ENCODE data around the gene CCDC116.
"Not testable (repeated sequence)": the region's sequence is repeated elsewhere in the genome, so short reads cannot be mapped to it uniquely, and the experiment has no call there.

Gene CCDC116

GRCh38 chr22:21634081-21634480 lies 1.5 kb downstream of the CCDC116 start:
- DNase-seq: no peak

DNA sequence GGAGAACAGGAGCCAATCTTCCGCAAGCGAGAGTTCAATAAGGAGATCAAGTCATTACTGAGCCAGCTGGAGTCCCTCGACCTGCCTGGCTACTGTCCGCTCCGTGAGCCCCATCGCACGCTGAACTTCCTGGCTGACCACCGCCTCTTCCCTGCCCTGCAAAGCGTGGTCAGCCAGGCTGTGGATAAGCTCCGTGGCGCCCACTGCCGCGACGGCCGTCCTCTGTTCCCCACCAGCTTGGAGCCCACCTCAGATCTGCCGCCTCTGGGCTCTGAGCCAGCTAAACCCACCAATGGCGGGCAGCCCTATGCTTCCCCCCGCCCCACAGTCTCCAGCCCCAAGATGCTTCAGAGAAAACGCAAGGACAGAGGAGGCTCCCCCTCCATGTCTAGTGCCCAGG lies 2.3 kb downstream of the CCDC116 start:
- DNase-seq: no peak

DNA sequence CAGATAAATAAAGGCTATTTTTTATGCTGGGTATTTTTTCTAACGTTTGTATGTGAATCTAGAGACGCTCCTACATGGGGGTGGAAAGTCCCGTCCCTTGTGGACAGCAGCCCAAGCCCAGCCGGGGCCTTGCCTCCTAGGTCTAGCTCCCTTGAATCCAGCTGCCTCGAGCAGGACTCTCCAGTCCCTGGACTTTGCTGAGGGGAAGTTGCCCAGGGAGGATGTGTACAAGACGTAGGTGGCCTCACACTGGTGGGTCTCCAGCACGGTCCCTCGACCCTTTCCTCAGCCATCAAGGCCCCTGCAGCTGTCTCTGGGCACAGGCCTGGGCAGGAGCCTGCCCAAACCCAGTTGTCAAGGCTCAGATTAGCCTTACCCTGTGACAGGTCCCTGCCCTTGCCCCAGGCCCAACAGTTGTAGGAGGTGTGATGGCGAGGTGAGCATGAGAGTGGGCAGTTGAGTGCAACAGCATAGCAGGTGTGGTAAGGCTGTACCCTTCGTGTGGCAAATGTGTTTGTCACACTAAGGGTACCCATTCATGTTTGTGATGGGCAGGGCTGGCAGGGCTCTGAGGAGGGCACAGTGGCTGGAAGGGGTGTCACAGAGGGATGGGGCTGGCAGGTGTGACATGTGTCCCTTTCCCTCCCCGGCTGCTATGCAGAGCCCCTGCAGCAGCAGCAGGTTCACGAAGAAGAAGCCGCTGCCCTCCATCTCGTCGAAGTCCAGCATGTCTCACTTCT lies 3.4 kb downstream of the CCDC116 start:
- no peak for DNase-seq

GRCh38 chr22:21636629-21637218 lies 4.2 kb downstream of the CCDC116 start:
- no peak for DNase-seq

- DNase-seq: not testable (repeated sequence)
These were observed 4.9 kb downstream of the CCDC116 start for GRCh38 chr22:21637450-21637849.

DNA sequence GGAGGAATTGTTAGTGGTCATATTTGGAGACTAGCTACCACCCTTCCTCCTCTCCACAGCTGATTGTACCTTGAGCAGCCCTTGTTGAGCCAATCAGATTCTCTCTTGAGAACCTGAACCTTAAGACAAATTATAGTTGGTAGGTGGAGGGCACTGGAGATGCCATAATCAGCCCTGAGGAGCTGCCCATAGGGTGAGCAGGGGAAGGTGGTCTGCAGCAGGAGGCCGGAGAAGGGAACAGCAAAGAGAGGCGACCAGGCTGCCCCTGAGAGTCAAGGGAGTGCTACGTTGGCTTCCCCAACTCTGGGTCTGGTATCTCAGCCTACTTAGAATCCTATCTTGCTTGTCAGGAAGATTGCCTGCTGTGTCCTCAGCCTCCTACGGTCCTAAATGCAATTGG lies 6.8 kb downstream of the CCDC116 start:
- DNase-seq: no peak

DNA sequence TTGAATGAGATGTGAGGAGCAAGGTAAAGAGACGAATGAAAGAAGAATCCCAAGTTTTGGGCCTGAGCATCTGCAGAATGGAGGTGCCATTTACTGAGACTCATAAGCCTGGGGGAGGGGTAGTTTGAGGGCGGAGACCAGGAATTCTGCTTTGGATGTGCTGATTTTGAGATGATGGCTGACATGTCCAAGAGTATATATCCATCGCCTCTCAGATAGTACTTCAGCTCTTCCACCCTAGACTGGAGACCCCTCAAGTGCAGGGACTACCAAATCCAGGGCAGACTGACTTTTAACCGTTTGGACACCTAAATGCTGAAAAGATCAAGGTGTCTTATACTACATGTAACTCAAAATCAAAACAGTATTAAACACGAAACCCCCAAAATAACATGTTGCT lies 8.2 kb downstream of the CCDC116 start:
- DNase-seq: no peak

GRCh38 chr22:21641417-21641788 lies 8.8 kb downstream of the CCDC116 start:
- peak; percentile 21 for DNase-seq

- DNase-seq: peak; percentile 89
These were observed 9.4 kb downstream of the CCDC116 start, which contains the start of gene SDF2L1 for GRCh38 chr22:21641789-21642583. Gene SDF2L1, plus strand, starts transcription at chr22:21642302. Its CDS starts 35 bp downstream, at chr22:21642337.

DNA sequence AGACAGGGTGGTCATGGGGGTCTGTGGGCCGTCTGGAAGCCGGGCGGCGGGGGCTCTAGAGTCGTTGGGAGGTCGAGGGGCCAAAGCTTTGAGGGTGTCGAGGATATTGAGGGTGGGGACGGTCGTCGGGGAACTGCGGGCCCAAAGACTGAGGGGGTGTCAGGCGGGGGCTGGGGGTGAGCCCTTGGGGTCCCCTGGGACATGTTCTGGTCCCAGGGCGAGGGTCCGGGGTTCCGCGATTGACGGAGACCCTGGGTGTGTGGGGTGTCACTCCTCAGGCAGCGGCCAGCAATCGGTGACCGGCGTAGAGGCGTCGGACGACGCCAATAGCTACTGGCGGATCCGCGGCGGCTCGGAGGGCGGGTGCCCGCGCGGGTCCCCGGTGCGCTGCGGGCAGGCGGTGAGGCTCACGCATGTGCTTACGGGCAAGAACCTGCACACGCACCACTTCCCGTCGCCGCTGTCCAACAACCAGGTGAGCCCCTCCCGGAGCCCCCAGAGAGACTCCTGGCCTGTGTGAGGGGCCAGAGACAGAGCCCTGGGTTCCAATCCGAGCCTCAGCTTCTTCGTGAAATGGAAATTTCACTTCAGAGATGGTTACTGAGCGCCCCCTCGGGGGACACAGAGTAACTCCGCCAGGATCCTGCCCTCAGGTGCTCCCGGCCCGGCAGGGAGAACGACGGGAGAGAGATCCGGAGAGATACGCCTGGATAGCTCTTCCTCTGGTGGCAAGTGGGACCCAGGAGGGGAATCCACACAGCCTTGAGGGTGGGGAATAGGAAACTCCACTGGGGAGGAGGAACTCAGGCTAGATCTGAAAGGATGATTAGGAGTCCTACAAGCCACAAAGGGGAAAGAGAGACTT lies 10.3 kb downstream of the CCDC116 start:
- peak; percentile 46 for DNase-seq

DNA sequence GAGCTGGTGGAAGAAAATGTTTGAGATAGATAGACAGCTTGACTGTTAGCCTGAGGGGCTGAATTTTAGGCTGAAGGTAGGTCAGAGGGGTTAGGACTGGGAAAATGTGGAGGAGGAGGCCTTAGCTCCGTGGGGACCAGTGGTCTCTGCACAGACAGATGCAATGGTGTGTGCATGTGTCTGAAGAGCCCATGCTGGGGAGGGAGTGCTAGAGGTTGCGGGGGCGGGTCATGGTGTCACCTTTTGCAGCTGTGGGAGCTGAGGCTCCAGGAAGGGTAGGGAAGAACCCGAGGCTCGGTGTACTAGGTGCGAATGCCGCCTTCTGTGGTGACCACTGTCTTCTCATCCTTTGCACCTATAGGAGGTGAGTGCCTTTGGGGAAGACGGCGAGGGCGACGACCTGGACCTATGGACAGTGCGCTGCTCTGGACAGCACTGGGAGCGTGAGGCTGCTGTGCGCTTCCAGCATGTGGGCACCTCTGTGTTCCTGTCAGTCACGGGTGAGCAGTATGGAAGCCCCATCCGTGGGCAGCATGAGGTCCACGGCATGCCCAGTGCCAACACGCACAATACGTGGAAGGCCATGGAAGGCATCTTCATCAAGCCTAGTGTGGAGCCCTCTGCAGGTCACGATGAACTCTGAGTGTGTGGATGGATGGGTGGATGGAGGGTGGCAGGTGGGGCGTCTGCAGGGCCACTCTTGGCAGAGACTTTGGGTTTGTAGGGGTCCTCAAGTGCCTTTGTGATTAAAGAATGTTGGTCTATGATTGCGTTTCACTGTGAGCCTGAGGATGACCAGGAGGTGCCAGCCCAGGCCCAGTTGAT lies 11.2 kb downstream of the CCDC116 start:
- no peak for DNase-seq

- DNase-seq: not testable (repeated sequence)
These were observed 13.0 kb downstream of the CCDC116 start for GRCh38 chr22:21645513-21645912.

DNA sequence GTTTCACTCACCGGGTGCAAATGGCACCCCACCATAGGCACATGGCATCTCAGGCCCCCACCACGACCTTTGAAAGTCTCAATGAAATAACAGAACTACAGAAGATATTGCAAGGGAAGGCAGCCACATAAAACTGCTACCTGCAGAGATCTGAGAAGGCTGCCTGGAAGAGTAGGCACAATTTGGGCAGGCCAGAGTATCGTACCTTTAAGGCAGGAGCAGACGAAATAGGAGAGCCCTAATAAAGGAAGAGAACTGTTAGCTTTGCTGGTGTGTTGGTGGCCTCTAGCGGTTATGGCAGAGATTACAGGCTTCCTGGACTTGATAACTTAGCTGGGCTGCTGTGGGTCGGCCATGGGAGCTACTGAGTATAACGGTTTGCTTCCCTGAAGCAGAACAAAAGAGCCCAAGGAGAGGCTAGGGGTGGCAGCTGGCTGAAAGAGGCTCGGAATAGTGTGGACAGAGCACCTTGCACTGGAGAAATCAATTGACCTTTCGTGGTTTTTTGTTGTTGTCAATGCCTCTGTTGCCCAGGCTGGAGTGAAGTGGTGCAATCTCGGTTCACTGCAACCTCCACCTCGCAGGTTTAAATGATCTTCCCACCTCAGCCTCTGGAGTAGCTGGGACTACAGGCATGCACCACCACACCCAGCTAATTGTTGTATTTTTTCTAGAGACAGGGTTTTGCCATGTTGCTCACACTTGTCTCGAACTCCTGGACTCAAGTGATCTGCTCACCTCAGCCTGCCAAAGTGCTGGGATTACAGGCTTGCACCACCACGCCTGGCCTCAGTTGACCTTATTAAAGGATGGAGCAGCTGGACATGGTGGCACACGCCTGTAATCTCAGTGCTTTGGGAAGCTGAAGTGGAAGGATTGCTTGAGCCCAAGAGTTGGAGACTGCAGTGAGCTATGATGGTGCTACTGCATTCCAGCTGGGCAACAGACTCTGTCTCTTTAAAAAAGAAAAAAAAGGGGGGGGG lies 14.3 kb downstream of the CCDC116 start:
- peak; percentile 63 for DNase-seq

DNA sequence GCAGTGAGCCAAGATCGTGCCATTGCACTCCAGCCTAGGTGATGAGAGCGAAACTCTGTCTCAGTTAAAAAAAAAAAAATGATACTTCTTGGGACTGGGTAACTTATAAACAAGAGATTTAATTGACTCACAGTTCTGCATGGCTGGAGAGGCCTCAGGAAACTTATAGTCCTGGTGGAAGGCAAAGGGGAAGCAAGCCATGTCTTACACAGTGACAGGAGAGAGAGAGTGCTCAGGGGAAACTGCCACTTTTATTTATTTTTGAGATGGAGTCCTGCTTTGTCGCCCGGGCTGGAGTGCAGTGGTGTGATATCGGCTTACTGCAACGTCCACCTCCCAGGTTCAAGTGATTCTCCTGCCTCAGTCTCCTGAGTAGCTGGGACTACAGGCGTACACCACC lies 17.7 kb downstream of the CCDC116 start:
- DNase-seq: no peak

GRCh38 chr22:21650823-21651520 lies 18.4 kb downstream of the CCDC116 start:
- no peak for DNase-seq

- no peak for DNase-seq
These were observed 19.0 kb downstream of the CCDC116 start for GRCh38 chr22:21651521-21652009.

GRCh38 chr22:21652010-21652546 lies 19.5 kb downstream of the CCDC116 start:
- DNase-seq: peak; percentile 86

- DNase-seq: no peak
These were observed 20.3 kb downstream of the CCDC116 start for GRCh38 chr22:21652547-21653545.
